LNCaP clone FGC (cell line): ENCODE data around the gene FAM222A.

Experiments used
- DNase-seq: peaks from one replicate; pipeline ENCODE4 v3.0.0-alpha.2; 2011; ENCODE audit warnings: low read depth
- H3K4me3 ChIP-seq: 2 replicates; pipeline ENCODE4 v1.5.1; 2011; ENCODE audit warnings: mild to moderate bottlenecking, low read depth, low read length, control low read depth
- CTCF ChIP-seq: IDR thresholded peaks from 2 replicates; pipeline ENCODE4 v1.5.1; 2012; ENCODE audit warnings: mild to moderate bottlenecking; ENCODE audit not compliant: control insufficient read depth, insufficient read depth; ENCODE audit errors: extremely low read depth

The FAM222A gene

GRCh38 chr12:109724321-109724892 lies 10.8 kb downstream of the FAM222A start:
- DNase-seq, result no peak
- no peak overlapping the region for H3K4me3 ChIP-seq
- TF ChIP-seq CTCF, result no peak

- no peak for DNase-seq
- TF ChIP-seq CTCF, result no peak
- no peak overlapping the region for H3K4me3 ChIP-seq
Observed at GRCh38 chr12:109725321-109726105, 11.9 kb downstream of the FAM222A start.

GRCh38 chr12:109726106-109726497 lies 12.5 kb downstream of the FAM222A start:
- TF ChIP-seq CTCF, result no peak
- no peak for DNase-seq
- no peak overlapping the region for H3K4me3 ChIP-seq

- no peak for DNase-seq
- TF ChIP-seq CTCF, result no peak
- no peak overlapping the region for H3K4me3 ChIP-seq
Observed at GRCh38 chr12:109726511-109727038, 12.9 kb downstream of the FAM222A start.

GRCh38 chr12:109727039-109727723 lies 13.6 kb downstream of the FAM222A start:
- no peak for TF ChIP-seq CTCF
- no peak for DNase-seq
- no peak overlapping the region for H3K4me3 ChIP-seq

GRCh38 chr12:109727746-109728726 lies 14.4 kb downstream of the FAM222A start:
- H3K4me3 ChIP-seq, result no peak overlapping the region
- no peak for TF ChIP-seq CTCF
- DNase-seq, result no peak
